ENCODE measurements around the gene TRAPPC6A. TPM values are rescaled to one million over a fixed set of nuclear protein-coding genes. Genes with fewer than 3 reads are reported as not detected.

The TRAPPC6A gene
- total RNA-seq, 2 donors from 2014 or later = 6.6 to 8.3 TPM

DNA sequence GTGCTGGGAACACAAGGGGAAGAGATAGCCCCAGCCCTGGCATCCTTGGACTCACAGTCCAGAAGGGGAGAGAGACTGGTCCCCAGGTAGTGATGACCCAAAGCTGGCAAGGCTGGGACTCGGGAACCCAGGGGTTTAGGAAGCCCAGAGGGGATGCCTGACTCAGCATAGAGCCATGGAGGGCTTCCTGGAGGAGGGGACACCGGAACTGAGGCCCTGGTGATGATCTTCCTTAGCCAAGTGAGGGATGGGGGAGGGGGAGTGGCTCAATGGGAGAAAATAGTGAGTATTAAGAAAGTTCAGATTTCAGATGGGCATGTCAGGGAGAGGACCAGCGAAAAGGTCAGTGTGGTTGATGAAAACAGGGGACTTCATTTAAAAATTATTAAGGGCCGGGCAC lies 40.4 kb upstream of the TRAPPC6A start:
- Histone ChIP-seq H3K9me3 (no peaks in the 10 kb centered on the region), H3K27ac (no peak overlapping the region), H3K36me3 (no peaks in the 10 kb centered on the region), H3K27me3 (replicated peaks; ENCODE audit: insufficient read depth) (no peaks in the 10 kb centered on the region), H3K4me3 (no peak overlapping the region), H3K4me1 (ENCODE audit: control insufficient read depth in 1 of 2, low read depth in 2 of 2) (peaks cover 6 to 8% of the 10 kb centered on the region in 2 donors)
- no peak for ATAC-seq (ENCODE audit: insufficient number of reproducible peaks, low FRiP score, low read depth)
- DNase-seq (ENCODE audit: low spot score) = no peak
- TF ChIP-seq, protein P1, sequence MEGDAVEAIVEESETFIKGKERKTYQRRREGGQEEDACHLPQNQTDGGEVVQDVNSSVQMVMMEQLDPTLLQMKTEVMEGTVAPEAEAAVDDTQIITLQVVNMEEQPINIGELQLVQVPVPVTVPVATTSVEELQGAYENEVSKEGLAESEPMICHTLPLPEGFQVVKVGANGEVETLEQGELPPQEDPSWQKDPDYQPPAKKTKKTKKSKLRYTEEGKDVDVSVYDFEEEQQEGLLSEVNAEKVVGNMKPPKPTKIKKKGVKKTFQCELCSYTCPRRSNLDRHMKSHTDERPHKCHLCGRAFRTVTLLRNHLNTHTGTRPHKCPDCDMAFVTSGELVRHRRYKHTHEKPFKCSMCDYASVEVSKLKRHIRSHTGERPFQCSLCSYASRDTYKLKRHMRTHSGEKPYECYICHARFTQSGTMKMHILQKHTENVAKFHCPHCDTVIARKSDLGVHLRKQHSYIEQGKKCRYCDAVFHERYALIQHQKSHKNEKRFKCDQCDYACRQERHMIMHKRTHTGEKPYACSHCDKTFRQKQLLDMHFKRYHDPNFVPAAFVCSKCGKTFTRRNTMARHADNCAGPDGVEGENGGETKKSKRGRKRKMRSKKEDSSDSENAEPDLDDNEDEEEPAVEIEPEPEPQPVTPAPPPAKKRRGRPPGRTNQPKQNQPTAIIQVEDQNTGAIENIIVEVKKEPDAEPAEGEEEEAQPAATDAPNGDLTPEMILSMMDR (IDR thresholded peaks at IDR 0.05) = no peak

DNA sequence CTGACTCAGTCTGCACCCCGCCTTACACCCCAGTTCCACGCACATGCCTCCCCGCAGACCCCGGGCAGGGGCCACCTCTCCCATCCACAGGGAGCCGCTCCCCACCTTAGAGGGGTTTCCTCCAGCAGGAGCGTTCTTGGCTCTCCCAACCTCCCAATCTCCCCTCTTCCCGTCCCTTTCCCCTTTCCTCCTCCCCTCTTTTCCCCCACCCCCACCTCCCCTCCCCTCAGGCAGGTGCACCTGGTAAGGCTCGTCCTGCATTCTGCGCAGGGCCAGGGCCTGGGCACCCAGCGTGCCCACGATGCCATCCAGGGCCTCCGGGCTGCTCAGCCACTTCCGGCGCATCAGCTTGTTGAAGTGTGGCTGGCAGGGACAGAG lies 39.9 kb upstream of the TRAPPC6A start:
- TF ChIP-seq, protein P1 (IDR thresholded peaks at IDR 0.05) = no peak
- Histone ChIP-seq H3K36me3 (no peaks in the 10 kb centered on the region), H3K9me3 (no peaks in the 10 kb centered on the region), H3K4me1 (ENCODE audit: control insufficient read depth in 1 of 2, low read depth in 2 of 2) (peaks cover 6 to 8% of the 10 kb centered on the region in 2 donors), H3K27me3 (replicated peaks; ENCODE audit: insufficient read depth) (no peaks in the 10 kb centered on the region), H3K27ac (no peak overlapping the region), H3K4me3 (no peak overlapping the region)
- ATAC-seq (ENCODE audit: insufficient number of reproducible peaks, low FRiP score, low read depth) = no peak
- no peak for DNase-seq (ENCODE audit: low spot score)

DNA sequence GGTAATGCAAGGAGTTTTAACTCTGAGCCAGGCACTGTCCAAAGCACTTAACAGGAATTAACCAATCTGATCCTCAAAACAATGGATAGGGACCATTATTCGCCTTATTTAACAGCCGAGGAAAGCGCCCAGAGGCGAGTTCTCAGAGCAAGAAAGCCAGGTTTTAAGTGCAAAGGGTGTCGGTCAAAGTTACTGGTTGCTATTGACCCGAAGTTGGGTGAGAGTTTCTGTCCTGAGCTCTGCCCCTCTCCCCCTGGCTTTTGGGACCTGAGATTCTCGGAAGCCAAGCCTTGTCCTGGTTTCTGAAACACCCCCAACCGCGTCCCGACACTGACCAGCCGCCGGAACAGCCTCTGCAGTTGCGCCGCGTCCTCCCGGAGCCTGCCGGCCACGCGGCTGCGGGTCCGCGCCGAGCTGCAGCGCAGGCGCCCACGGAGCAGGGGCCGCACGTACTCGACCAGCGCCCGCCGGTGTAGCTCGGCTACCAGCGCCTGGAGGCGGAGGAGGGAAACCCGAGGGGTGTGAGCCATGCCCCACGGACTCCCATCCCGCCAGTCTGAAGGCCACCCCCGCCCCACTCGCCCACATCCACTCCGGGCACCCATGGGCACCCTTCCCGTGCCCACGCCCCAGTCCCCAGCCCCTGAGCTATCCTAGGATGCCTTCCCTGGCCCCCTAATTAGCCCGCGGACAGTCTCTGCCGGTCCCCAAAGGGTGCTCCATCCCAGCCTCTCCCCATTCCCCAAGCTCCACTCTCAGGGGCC lies 39.3 kb upstream of the TRAPPC6A start:
- Histone ChIP-seq H3K4me1 (ENCODE audit: control insufficient read depth in 1 of 2, low read depth in 2 of 2) (peaks cover 6 to 8% of the 10 kb centered on the region in 2 donors), H3K4me3 (no peak overlapping the region), H3K36me3 (no peaks in the 10 kb centered on the region), H3K27ac (no peak overlapping the region), H3K27me3 (replicated peaks; ENCODE audit: insufficient read depth) (no peaks in the 10 kb centered on the region), H3K9me3 (no peaks in the 10 kb centered on the region)
- DNase-seq (ENCODE audit: low spot score) = no peak
- TF ChIP-seq, protein P1 (IDR thresholded peaks at IDR 0.05) = no peak
- ATAC-seq (ENCODE audit: insufficient number of reproducible peaks, low FRiP score, low read depth) = no peak

DNA sequence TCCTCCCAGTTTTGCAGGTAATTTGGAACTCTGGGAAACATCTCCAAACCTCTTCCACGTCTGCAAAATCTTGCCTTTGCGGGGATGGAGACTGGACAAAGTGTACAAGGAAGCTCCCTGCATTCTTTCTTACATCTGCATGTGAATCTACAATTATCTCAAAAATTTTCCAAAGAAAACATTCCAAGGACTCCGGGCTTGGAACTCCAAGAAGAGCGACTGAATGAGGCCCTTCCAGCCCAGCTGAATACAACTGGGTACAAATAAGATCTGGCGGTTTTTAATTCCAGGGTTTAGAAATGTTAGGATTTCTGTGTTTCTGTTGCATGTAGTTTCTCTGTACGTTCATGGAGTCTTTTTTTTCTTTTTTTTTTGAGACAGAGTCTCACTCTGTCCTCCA lies 38.6 kb upstream of the TRAPPC6A start:
- Histone ChIP-seq H3K9me3 (no peaks in the 10 kb centered on the region), H3K4me1 (ENCODE audit: control insufficient read depth in 1 of 2, low read depth in 2 of 2) (peaks cover 6 to 8% of the 10 kb centered on the region in 2 donors), H3K27ac (no peak overlapping the region), H3K4me3 (no peak overlapping the region), H3K36me3 (no peaks in the 10 kb centered on the region), H3K27me3 (replicated peaks; ENCODE audit: insufficient read depth) (no peaks in the 10 kb centered on the region)
- TF ChIP-seq, protein P1 (IDR thresholded peaks at IDR 0.05) = no peak
- ATAC-seq (ENCODE audit: insufficient number of reproducible peaks, low FRiP score, low read depth) (no peak), DNase-seq (ENCODE audit: low spot score) (no peak)

DNA sequence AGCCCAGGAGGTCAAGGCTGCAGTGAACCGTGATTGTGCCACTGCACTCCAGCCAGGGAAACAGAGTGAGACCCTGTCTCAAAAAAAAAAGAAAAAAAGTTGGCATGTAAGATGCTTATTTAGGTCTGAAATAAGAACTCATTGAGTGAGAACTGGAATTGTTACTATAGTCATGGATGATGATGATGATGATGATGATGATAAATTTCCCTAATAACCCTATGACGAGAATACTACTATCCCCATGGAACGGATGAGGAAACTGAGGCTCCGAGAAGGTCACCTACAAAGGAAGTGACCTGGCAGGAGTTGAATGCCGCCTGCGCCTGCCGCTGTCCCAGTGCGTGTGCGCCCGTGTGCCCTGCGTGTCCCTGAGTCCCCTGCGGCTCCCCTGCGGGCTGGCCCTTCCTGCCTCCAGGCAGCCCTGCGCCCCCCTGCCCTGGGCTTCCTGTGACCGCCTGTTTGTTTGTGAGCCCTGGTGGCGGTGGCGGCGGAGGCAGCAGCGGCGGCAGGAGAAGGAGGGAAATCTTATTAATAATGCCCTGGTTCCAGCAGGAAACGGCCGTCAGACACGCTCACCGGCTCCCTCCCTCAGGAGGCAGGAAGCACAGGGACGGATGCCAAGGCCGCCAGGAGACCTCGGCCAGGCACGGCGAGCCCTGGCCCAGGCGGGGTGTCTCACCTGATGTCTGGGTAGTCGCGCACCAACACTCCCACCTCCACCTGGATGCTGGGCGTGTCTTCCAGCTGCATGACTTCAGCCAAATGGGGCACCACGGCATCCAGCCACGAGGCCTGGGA lies 37.6 kb upstream of the TRAPPC6A start:
- no peak for DNase-seq (ENCODE audit: low spot score)
- Histone ChIP-seq H3K4me1 (ENCODE audit: control insufficient read depth in 1 of 2, low read depth in 2 of 2) (peaks cover 6 to 8% of the 10 kb centered on the region in 2 donors), H3K9me3 (no peaks in the 10 kb centered on the region), H3K4me3 (peak overlapping the region; percentile 7), H3K27ac (no peak overlapping the region), H3K27me3 (replicated peaks; ENCODE audit: insufficient read depth) (no peaks in the 10 kb centered on the region), H3K36me3 (no peaks in the 10 kb centered on the region)
- TF ChIP-seq, protein P1 (IDR thresholded peaks at IDR 0.05) = no peak
- ATAC-seq (ENCODE audit: insufficient number of reproducible peaks, low FRiP score, low read depth) = no peak

All from thoracic aorta (tissue), 2 donors.